HL-60/S4 treated with retinoic acid at 250 ng/mL for 4 days and 3 days (cell line): ENCODE results near the gene CXorf65.

Source experiments
- in situ Hi-C: fragments of 300-500 bp; cut with MboI; formaldehyde crosslinking; loops from 2 replicates; pipeline ENCODE4 v1.7.0; 2022; ENCODE audit warnings: low sequenced_read_pairs

CXorf65 gene

DNA sequence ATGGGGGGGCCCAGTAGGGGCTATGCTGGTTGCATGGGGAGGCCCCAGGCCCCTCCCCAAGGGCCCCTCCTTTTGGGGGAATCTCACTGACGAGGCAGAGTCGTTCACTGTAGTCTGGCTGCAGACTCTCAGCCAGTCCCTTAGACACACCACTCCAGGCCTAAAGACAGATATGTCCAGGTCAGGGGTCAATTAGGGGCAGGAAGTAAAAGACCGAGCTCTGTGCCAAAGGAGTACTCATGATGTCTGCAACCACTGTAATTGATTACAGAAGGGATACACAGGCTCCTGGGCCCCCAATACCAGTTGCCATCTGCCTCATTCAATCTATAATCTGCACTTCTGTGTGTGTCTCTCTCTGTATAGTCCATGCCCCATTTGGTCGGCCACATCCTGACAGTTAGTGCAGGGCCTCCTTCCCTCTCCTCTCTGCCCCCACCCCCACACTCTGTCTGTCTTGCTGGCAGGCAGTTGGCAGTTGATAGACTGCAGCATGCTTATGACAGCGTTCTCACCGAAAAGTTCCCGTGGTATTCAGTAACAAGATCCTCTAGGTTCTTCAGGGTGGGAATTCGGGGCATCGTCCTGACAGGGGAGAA lies 1.3 kb upstream of the CXorf65 start:
- in situ Hi-C loops = no loop called here

DNA sequence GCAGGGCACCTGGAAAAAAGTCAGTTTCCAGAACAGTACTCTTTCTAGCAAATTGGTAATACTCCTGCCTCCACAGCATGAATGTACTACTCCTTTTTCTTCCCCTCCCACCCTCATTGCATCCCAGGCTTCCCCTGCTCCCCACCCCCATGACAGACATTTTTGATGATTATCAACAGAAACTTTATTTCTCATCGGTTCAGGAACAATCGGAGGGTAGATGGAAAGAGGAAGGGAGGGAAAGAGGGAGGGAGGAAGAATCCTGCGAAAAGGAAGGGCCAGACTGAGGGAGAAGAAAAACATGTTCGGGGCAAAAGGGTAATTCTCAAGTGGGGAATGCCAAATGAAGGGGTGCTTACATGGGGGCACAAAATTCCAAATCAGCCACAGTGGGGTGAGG lies 705 bp upstream of the CXorf65 start:
- in situ Hi-C loops = no loop called here

DNA sequence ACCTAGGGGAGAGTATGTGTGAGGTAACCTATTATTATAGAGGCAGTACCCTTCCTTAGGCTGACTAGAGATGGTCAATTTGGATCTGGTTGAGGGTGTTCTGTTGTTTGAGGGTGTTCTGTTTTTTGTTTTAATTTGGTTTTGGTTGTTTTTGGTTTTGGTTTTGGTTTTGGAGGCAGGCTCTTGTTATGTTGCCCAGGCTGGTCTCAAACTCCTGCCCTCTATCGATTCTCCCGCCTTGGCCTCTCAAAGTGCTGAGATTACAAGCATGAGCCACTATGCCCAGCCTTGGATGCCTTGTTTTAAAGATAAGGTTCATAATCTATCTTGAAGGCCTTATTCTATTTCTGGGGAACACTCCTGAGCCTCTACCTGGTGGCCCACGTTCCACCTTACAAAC lies 912 bp downstream of the CXorf65 start:
- in situ Hi-C loops = no loop called here

DNA sequence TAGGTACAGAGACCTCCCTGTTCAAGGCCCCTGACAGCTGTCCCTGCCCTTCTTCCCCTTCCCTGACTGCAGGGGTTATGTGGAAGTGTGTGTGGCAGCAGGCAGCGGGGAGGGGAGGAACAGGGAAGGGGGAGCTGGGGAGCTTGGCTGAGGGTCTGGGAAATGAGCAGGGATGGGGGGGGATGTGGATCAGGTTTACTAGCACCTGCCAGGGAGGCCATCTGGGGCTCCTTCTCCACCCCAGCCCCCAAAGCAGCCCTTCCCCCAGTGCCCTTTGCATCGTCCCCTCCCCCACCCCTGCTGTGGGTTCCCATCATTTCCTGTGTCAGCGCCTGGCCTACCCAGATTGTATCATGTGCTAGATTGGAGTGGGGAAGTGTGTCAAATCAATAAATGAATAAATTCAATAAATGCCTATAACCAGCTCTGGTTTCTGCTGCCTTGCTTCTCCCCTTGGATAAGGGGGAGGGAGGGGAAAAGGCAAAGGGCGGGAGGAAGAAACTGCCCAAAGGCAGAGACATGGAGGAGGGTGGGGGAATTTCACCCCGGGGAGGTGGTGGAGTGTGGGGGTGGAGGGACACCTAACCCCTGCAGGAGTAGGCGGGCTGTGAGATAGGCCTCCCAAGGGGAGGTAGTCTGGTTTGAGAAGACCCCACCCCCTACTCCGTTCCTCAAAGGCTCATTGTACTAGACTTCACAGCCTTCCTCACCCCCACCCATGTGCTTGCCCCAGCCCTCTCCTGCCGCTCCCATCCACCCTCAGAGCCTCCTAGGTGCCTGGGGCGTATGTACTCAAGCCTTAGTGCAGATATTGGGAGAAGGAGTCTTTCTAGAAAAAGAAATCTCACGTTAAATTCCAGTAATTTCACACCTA lies 3.2 kb downstream of the CXorf65 start:
- in situ Hi-C loops = no loop called here

DNA sequence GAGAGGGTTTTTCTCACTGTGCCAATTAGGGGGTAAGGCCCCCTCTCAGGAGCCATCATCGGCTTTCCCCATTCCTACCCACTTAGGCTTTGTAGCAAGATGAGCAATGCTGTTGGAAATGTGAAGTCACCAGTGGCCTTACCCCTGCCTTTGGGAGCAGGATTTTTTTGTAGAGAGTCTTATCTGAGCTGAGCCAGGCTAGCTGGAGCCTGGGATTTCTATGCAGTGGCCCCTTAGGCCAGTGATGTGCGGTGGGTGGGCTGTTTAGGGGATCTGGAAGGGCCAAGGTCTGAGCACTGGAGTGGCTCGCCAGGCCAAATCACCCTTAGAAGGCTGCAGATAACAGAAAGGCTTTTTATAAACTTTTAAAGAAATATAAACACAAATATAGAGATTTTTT lies 4.2 kb downstream of the CXorf65 start:
- in situ Hi-C loops = no loop called here

DNA sequence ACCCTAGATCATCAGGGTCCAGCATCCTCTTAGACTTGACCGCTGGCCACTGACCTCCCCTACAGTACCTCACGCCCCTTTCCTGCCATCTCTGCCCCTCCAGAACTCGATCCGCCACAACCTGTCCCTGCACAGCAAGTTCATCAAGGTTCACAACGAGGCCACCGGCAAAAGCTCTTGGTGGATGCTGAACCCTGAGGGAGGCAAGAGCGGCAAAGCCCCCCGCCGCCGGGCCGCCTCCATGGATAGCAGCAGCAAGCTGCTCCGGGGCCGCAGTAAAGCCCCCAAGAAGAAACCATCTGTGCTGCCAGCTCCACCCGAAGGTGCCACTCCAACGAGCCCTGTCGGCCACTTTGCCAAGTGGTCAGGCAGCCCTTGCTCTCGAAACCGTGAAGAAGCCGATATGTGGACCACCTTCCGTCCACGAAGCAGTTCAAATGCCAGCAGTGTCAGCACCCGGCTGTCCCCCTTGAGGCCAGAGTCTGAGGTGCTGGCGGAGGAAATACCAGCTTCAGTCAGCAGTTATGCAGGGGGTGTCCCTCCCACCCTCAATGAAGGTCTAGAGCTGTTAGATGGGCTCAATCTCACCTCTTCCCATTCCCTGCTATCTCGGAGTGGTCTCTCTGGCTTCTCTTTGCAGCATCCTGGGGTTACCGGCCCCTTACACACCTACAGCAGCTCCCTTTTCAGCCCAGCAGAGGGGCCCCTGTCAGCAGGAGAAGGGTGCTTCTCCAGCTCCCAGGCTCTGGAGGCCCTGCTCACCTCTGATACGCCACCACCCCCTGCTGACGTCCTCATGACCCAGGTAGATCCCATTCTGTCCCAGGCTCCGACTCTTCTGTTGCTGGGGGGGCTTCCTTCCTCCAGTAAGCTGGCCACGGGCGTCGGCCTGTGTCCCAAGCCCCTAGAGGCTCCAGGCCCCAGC lies 5.7 kb downstream of the CXorf65 start:
- in situ Hi-C loops = no loop called here

DNA sequence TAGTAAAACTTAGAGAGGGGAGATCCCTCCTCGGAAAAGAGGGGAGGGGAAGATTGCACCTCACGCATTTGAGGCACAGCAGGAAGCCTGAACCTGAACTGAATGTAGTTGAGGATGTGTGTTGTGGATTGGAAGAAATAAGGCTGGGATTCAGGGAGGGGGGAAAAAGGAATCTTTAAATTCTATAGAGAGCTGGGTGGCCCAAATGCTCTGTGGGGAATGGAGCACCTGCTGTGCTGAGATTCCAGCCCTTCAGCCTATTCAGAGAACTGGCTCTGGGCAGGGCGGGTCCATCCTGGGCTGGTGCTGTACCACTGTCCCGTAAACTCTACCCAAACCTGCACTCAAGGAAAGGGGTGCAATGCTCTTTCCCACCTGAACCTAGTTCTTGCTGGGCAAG lies 6.8 kb downstream of the CXorf65 start:
- in situ Hi-C loops = no loop called here

DNA sequence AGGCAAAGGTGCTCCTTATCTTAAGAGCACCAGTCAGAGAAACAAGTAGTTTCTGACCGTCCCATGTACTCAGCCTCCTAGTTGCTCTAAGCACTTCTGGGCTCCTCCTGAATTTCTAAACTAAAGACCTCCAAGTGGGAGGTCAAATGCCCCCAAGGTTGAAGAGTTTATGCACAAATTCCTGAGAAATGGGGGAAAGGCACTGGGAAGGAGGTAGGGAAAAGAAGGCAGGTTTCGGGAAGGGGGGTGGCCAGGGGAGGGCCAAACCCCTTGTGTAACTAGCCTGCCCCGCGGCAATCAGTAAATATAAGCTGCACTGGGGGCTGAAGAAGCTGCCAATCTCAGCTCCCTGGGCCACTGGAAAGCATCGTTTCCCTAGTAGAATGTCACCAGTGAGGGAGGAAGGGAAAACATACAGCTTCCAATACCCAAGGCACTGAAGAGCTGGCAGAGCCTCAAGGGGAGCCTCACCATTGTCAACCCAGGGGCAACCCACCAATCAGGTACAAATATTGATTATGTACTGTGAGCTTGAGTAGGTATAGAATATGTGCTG lies 7.5 kb downstream of the CXorf65 start:
- in situ Hi-C loops = no loop called here

DNA sequence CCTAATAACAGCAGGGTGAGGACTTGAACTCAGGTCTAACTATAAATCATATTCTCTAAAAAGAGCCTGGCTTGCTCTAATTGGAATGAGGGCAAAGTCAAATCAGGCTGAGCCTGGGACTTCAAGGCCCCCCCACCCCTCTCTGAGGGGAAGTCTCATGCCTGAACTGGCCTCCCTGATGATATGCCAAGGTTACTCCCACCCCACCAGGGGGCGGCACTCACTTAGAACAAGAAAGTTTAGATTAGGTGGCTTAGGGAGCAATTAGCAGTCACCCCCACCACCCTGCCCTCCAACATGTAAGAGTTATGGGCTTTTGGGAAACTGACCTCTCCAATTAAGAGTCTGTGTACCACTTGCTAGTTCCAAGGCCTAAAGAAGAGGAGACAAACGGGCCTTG lies 8.2 kb downstream of the CXorf65 start:
- in situ Hi-C loops = no loop called here

DNA sequence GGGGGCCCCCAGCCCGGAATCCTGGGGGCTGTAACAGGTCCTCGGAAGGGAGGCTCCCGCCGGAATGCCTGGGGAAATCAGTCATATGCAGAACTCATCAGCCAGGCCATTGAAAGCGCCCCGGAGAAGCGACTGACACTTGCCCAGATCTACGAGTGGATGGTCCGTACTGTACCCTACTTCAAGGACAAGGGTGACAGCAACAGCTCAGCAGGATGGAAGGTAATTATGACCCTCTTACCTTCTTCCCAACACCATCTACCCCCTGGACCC lies 9.8 kb downstream of the CXorf65 start:
- in situ Hi-C loops = no loop called here

DNA sequence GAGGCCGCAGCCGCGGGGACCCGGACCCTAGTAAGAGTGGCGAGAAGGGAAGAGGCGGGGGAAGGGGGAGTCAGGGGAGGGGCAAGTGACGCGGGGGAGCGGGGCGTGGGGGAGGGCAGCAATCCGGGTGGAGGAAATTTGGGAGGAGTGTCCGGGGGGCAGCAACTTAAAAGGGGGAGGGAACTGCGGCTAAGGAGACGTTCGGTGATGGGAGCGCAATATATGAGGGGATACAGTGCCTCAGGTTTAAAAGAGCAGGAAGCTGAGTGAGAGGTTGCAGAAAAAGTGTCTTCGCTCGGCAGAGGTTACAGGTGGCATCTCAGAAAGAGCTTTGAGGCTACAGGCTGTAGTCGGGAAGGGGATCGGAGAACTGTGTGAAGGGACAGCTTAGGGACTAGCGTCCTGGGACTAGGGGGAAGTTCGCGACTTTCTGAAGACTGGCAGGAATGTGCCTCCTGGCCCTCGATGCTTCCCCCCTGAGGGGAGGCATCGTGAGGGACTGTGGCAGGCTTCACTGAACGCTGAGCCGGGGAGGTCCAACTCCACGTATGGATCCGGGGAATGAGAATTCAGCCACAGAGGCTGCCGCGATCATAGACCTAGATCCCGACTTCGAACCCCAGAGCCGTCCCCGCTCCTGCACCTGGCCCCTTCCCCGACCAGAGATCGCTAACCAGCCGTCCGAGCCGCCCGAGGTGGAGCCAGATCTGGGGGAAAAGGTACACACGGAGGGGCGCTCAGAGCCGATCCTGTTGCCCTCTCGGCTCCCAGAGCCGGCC lies 10.4 kb downstream of the CXorf65 start:
- in situ Hi-C loops = no loop called here

DNA sequence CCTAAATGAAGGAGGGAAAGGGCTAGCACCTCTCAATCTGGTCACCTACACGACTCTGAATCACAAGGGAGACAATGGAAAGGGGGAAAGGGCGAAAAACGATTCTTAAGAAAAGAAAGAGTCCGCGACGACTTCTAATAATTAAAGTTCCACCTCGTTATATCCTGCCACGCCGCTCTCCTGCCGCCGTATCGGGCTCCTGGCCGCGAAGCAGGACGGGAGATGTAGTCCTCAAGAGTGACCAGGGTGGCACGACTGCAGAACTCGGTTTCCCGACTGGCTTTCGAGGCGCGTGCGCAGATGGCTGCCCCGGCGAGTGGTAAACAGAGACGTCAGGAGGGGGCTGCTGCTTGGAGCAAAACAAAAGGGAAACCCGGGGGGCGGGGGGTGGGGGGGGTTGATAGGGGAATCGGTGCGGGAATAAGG lies 11.0 kb downstream of the CXorf65 start, which contains the start of gene FOXO4:
FOXO4 (plus strand) TSS at position 297 of the 426 bp plus-strand sequence. CDS start 678 bp downstream, outside the sequence.
- in situ Hi-C loops = no loop called here

DNA sequence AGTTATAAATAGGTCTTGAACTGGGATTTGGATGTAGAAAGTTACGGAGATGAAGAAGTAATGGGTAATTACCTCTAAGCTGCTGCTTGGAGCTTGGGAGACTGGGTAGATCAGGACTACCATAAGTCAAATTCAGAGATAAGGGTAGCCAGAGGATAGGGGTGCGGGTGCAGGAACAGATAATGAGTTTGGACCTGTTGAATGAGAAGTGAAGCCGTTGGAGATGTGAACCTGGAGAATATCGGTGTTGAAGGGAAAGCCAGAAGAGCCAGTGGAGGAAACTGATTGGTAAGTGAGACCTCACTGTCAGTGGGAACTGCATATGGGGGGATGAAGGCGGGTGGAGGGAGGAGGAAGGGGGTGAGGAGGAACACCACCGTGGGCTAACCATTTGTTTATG lies 11.5 kb downstream of the CXorf65 start:
- in situ Hi-C loops = no loop called here

DNA sequence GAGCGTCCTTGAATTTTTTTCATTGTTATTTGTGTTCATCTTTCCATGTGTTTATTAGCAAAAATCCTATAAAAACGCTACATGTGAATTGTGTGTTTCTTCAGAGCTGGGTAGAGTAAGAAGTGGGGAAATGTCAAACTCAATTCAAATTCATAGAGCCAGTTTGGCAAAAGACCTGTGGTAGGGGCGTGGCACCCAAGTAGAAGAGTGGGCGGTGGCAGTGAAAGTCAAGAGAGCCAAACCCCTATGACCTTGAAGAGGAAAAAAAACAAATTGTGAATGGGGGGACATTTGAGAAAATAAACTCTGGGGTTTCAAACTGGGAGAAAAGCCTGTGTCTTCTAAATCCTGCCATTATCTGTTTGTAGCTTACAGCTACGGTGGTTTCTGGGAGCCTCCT lies 15.3 kb downstream of the CXorf65 start:
- in situ Hi-C loops = no loop called here

DNA sequence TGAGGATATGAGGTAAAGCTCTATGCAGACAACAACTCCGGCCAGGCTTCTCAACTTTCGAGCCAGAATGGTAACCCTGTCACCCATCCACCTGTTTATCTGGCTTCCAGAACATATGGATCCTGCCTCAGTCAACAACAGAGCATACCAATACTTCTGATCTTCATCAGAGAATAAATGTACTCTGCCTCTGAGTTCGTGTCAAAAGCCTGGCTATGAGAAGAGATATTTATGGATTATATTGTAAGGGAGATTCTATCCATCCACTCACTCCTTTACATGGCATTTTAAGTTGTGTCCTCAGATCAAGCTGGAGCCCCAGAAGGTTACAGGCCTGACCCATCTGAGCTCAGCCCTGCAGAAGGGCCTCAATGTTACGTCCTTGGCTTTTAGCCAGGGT lies 20.6 kb downstream of the CXorf65 start:
- in situ Hi-C loops = no loop called here

DNA sequence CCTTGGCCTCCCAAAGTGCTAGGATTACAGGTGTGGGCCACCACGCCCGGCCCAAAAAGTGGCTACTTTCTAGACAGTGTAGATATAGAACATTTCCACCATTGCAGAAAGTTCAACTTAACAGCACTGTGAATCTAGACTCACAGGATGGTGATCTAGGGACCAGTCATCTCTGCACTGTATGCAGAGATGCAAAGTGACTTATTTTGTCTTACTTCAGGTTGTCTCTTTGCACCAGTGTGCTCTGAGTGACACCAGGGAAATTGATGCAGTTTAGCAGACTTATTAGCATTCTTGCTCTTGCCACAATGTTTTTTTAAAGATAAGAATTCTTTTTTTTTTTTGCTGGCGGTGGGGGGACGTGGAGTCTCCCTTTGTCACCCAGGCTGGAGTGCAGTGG lies 23.7 kb downstream of the CXorf65 start:
- in situ Hi-C loops = no loop called here

DNA sequence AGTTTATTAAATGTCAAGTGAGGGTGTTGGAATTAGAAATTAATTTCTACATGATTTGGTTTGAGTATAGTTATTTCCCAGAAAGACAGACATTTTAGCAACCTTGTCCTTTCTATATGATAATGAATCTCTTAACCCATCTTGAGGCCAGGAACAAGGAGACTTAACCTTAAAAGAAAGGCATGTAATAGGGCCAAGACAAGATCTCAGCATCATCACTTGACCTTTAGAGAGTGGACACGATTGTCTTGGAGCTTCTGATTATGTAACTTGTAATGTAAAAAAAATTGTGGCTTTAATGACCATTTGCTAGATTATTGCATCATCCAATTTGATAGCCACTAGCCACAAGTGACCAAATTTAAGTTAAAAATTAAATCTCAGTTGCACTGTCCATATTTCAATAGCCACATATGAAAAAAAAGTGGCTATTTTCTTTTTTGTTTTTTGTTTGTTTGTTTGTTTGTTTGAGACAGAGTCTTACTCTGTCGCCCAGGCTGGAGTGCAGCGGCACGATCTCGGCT lies 24.4 kb downstream of the CXorf65 start:
- in situ Hi-C loops = no loop called here

DNA sequence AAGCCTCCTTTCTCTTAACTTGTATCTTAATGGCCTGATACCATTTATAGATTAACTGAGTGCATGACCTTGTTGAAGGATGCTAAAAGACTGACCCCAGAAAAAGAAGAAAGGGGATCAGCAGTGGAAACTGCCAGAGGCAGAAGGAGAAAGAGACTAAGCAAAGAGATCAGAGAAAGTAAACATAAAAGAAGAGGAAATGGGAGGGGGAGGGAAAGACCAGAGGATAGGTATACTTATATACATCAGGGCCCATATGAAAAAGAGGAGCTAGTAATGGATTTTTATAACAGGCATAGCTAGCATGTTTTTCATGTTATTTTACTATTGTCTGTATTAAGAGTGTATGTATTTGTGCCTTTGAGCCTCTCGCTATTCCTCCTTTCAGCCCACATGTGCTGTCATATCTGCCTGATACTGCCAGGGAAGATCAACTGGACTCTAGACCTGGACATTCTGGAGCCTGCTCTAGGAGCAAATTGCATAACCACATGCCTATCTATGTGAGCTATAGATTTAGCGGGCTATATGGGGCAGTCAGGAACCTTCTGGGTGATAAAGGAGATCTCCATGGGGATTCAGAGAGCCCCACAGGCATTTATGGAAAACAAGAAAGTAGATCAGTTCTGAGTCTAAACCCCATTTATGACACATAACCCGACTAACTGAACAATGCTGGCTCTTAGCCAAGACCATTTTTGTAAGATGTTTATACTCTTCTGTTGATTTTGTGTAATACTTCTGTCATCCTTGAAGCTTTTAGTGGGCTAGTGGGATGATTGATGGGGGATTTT lies 25.0 kb downstream of the CXorf65 start:
- in situ Hi-C loops = no loop called here

DNA sequence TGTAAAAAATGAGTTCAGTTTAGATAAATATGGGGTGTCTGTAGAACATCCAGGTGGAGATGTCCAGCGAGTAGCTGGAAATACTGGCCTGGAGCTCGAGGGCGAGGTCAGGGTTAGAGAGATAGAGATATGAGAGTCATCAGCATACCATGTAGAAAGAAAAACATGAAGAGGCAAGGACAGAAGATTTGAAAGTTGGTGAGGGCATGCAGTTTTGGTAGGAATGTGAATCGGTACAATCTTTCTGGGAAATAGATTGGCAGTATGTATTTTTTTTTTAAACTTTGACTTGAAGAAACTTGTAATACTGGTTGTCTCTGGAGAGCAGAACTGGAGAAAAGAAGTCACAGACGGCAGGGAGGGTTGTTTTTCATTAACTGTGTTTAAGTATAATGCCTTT lies 36.0 kb downstream of the CXorf65 start:
- in situ Hi-C loops = no loop called here
